OCI-LY1 (cell line): ENCODE data around the gene MRPL36.

Experiments used
- H2AFZ ChIP-seq: fragments of 200-600 bp; sonication (generic), shearing (Covaris generic); 2 replicates; pipeline ENCODE4 v1.6.0; 2014; ENCODE audit warnings: antibody characterized with exemption, mild to moderate bottlenecking, low read length
- H3F3A ChIP-seq: fragments of 200-600 bp; sonication (generic), shearing (Covaris generic); 2 replicates; pipeline ENCODE4 v1.6.0; 2014; ENCODE audit warnings: mild to moderate bottlenecking, antibody characterized with exemption, low read length, moderate library complexity; ENCODE audit not compliant: insufficient read depth
- H3K27ac ChIP-seq: fragments of 200-600 bp; sonication (generic); 2 replicates; pipeline ENCODE4 v1.5.1; 2014; ENCODE audit warnings: low read length, mixed run types, mild to moderate bottlenecking, low read depth; ENCODE audit not compliant: poor library complexity, severe bottlenecking
- H3K27me3 ChIP-seq: fragments of 200-600 bp; sonication (generic); 2 replicates; pipeline ENCODE4 v1.6.0; 2014; ENCODE audit warnings: antibody characterized with exemption, mild to moderate bottlenecking, low read length, moderate library complexity; ENCODE audit not compliant: insufficient read depth
- H3K36me3 ChIP-seq: fragments of 200-600 bp; sonication (generic); 2 replicates; pipeline ENCODE4 v1.6.1; 2014; ENCODE audit warnings: mild to moderate bottlenecking, antibody characterized with exemption, low read length, moderate library complexity, mixed read lengths; ENCODE audit not compliant: insufficient read depth
- H3K4me1 ChIP-seq: fragments of 200-600 bp; sonication (generic); 2 replicates; pipeline ENCODE4 v1.5.1; 2014; ENCODE audit warnings: mild to moderate bottlenecking, low read length, moderate library complexity; ENCODE audit not compliant: insufficient read depth, severe bottlenecking
- H3K4me2 ChIP-seq: fragments of 200-600 bp; sonication (generic), shearing (Covaris generic); 2 replicates; pipeline ENCODE4 v1.6.1; 2014; ENCODE audit warnings: low read length
- H3K4me3 ChIP-seq: fragments of 200-600 bp; sonication (generic); 2 replicates; pipeline ENCODE4 v1.5.1; 2014; ENCODE audit warnings: low read length, low read depth, mild to moderate bottlenecking, mixed read lengths; ENCODE audit not compliant: poor library complexity, severe bottlenecking
- H3K79me2 ChIP-seq: fragments of 200-600 bp; shearing (Covaris generic); 2 replicates; pipeline ENCODE4 v1.6.1; 2016; ENCODE audit warnings: mixed run types, low read length, mixed read lengths; ENCODE audit not compliant: insufficient read depth
- H3K9ac ChIP-seq: fragments of 200-600 bp; sonication (generic), shearing (Covaris generic); 2 replicates; pipeline ENCODE4 v1.6.1; 2014; ENCODE audit warnings: mild to moderate bottlenecking, low read length, mixed read lengths
- H3K9me2 ChIP-seq: fragments of 200-600 bp; sonication (generic), shearing (Covaris generic); 2 replicates; pipeline ENCODE4 v1.6.1; 2014; ENCODE audit warnings: low read depth, mild to moderate bottlenecking, low read length, mixed read lengths
- H3K9me3 ChIP-seq: fragments of 200-600 bp; shearing (Covaris generic); 2 replicates; pipeline ENCODE4 v1.6.1; 2014; ENCODE audit warnings: low read length, mixed read lengths
- H4K20me1 ChIP-seq: fragments of 200-600 bp; sonication (generic), shearing (Covaris generic); 2 replicates; pipeline ENCODE4 v1.6.0; 2016; ENCODE audit warnings: mild to moderate bottlenecking, low read length; ENCODE audit not compliant: insufficient read depth
- EZH2 ChIP-seq: fragments of 200-600 bp; sonication (generic), shearing (Covaris generic); IDR thresholded peaks from 2 replicates; pipeline ENCODE4 v1.8.0; 2017; ENCODE audit warnings: borderline replicate concordance, mixed run types, mild to moderate bottlenecking, antibody characterized with exemption, low read length, moderate library complexity, mixed read lengths
- TF ChIP-seq, protein P1 (sequence below): fragments of 200-600 bp; sonication (generic), shearing (Covaris generic); IDR thresholded peaks from 2 replicates; pipeline ENCODE4 v1.5.1; 2017; ENCODE audit warnings: mild to moderate bottlenecking, antibody characterized with exemption, low read length, moderate library complexity, mixed read lengths

MRPL36 gene

DNA sequence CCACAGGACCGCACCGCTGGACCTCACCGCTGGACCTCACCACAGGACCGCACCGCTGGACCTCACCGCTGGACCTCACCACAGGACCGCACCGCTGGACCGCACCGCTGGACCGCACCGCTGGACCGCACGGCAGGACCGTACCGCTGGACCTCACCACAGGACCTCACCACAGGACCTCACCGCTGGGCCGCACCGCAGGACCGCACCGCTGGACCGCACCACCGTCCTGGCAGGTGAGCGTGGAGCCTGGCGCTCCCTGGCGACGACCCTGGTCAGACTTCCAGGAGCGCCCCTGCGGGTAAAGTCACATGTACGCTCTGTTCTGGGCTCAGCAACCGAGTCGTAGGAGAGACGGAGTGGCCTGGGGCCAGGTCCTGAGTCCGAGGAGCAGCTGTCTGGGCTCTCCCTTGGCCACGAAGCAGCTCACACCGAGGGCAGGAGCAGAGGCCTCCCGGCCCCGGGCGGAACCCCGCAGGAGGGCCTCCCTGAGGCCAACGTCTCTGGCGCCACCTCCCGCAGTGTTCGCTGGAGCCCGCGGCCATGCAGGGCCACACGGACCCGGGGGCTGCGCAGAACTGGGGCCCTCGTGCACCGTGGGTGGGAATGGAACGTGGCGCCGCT lies 30.5 kb downstream of the MRPL36 start:
- no peak overlapping the region for H3K4me2 ChIP-seq
- H3K79me2 ChIP-seq: no peaks in the 10 kb centered on the region
- H4K20me1 ChIP-seq: no peaks in the 10 kb centered on the region
- H3K4me1 ChIP-seq: peaks cover 11% of the 10 kb centered on the region
- no peak overlapping the region for H3K27ac ChIP-seq
- TF ChIP-seq, protein P1, sequence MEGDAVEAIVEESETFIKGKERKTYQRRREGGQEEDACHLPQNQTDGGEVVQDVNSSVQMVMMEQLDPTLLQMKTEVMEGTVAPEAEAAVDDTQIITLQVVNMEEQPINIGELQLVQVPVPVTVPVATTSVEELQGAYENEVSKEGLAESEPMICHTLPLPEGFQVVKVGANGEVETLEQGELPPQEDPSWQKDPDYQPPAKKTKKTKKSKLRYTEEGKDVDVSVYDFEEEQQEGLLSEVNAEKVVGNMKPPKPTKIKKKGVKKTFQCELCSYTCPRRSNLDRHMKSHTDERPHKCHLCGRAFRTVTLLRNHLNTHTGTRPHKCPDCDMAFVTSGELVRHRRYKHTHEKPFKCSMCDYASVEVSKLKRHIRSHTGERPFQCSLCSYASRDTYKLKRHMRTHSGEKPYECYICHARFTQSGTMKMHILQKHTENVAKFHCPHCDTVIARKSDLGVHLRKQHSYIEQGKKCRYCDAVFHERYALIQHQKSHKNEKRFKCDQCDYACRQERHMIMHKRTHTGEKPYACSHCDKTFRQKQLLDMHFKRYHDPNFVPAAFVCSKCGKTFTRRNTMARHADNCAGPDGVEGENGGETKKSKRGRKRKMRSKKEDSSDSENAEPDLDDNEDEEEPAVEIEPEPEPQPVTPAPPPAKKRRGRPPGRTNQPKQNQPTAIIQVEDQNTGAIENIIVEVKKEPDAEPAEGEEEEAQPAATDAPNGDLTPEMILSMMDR: no peak
- TF ChIP-seq EZH2: no peak
- H3K9me3 ChIP-seq: no peaks in the 10 kb centered on the region
- no peak overlapping the region for H3K4me3 ChIP-seq
- no peaks in the 10 kb centered on the region for H3F3A ChIP-seq
- no peaks in the 10 kb centered on the region; the same call in 1 of the 2 replicates for H3K36me3 ChIP-seq
- H2AFZ ChIP-seq: no peak overlapping the region
- no peaks in the 10 kb centered on the region for H3K9me2 ChIP-seq
- peaks cover 16% of the 10 kb centered on the region; the same call in 1 of the 2 replicates for H3K27me3 ChIP-seq
- no peak overlapping the region for H3K9ac ChIP-seq

DNA sequence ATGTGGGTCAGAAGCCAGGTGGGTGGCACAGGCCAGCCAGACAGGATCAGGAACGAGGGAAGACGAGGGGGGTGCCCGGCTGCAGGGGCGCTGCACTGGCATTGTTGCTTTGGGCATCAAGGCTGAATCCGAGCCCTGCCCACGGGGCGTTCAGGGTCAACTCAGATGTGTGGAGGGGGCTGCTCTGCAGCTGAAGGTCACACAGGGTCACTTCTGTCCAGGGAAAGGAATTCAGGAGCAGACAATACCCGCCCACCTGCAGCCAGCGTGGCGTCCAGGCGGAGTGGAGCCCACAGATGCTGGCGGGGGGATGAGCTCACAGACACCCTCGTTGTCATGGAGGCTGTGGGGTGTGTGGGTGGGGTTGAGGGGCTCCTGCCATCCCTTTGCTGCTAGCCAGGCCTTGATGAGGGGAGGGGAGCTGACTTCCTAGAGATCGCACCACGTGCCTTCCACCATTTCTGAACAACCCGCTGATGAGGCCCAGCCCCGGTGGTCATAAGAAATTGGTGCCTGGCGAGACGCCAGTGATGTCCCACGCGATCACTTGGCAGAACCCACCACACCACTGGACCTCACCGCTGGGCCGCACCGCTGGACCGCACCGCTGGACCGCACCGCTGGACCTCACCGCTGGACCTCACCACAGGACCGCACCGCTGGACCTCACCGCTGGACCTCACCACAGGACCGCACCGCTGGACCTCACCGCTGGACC lies 31.2 kb downstream of the MRPL36 start:
- Histone ChIP-seq H3K4me3 (no peak overlapping the region), H3K36me3 (no peaks in the 10 kb centered on the region; the same call in 1 of the 2 replicates), H3K4me2 (no peak overlapping the region), H3K27ac (no peak overlapping the region), H3K9ac (no peak overlapping the region), H3K4me1 (peaks cover 11% of the 10 kb centered on the region), H2AFZ (no peak overlapping the region), H3K9me2 (no peaks in the 10 kb centered on the region), H4K20me1 (no peaks in the 10 kb centered on the region), H3K9me3 (no peaks in the 10 kb centered on the region), H3F3A (no peaks in the 10 kb centered on the region), H3K79me2 (no peaks in the 10 kb centered on the region), H3K27me3 (peaks cover 16% of the 10 kb centered on the region; the same call in 1 of the 2 replicates)
- TF ChIP-seq, protein P1: no peak
- TF ChIP-seq EZH2: no peak

DNA sequence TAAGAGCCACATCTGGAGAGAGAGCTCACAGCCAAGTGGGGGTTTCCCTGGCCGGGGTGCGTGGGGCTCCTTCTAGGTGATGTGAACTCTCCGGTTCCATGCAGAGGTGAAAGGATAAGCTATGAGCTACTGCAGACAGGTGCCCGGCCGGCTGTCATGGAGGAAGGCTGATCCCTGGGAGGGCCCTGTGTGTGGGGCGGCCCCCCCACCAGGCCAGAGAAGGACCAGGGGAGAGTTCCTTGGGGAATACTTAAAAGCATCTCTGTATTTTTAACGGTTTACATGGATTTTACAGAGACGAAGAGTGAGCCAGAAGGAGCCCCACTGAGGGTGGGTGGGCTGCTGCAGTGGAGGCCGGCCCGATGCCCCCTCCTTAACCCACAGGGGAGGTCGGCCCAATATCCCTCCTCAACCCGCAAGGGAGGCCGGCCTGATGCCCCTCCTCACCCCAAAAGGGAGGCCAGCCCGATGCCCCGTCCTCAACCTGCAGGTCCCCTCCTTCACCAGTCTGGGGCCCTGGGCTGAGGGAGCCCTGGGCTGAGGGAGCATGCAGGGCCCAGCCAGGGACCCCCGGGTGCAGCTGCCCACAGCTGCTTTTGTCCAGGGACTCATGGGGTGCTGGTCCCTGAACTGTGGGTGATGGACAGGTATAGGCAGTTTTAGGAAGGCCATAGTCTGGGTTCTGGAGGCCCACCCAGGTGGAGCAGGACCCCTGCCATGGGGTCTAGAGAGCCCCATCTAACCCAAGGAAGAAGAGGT lies 31.9 kb downstream of the MRPL36 start:
- Histone ChIP-seq H4K20me1 (no peaks in the 10 kb centered on the region), H3K4me1 (peaks cover 11% of the 10 kb centered on the region), H3K36me3 (no peaks in the 10 kb centered on the region; the same call in 1 of the 2 replicates), H2AFZ (no peak overlapping the region), H3K27me3 (peaks cover 16% of the 10 kb centered on the region; the same call in 1 of the 2 replicates), H3F3A (no peaks in the 10 kb centered on the region), H3K4me3 (no peak overlapping the region), H3K4me2 (no peak overlapping the region), H3K9me2 (no peaks in the 10 kb centered on the region), H3K9me3 (no peaks in the 10 kb centered on the region), H3K9ac (no peak overlapping the region), H3K79me2 (no peaks in the 10 kb centered on the region), H3K27ac (no peak overlapping the region)
- TF ChIP-seq, protein P1: no peak
